ENCODE data around the gene STYXL1.

- TF ChIP-seq CTCF (conservative IDR thresholded peaks at IDR 0.05 in 1 of 2, IDR thresholded peaks at IDR 0.05 in 1 of 2; ENCODE audit: low read depth in 1 of 2, low read length in 2 of 2) (no peak), EZH2 (IDR thresholded peaks at IDR 0.05; ENCODE audit: low read length, missing control alignments) (no peak)
Measured at GRCh38 chr7:75987805-75988567, 59.8 kb downstream of the STYXL1 start.

Data from fibroblast of lung (primary cell).